Fibroblast of mammary gland (primary cell): ENCODE data around the gene ADCY1.
A peak's percentile ranks its signal among the peaks of the same experiment; 100 is the strongest.

Experiments used
- DNase-seq: peaks from one replicate; pipeline ENCODE4 v3.0.0-alpha.2; 2010; ENCODE audit warnings: low read depth
- H3K4me3 ChIP-seq: 2 replicates; pipeline ENCODE4 v1.5.1; 2011; ENCODE audit warnings: low read depth, mild to moderate bottlenecking, low read length, moderate library complexity; ENCODE audit not compliant: control insufficient read depth
- TF ChIP-seq, protein P1 (sequence below): conservative IDR thresholded peaks from 2 replicates; pipeline ENCODE4 v1.5.1; 2011; ENCODE audit warnings: low read depth, low read length, inconsistent platforms; ENCODE audit not compliant: control insufficient read depth, insufficient read depth

ADCY1 gene

DNA sequence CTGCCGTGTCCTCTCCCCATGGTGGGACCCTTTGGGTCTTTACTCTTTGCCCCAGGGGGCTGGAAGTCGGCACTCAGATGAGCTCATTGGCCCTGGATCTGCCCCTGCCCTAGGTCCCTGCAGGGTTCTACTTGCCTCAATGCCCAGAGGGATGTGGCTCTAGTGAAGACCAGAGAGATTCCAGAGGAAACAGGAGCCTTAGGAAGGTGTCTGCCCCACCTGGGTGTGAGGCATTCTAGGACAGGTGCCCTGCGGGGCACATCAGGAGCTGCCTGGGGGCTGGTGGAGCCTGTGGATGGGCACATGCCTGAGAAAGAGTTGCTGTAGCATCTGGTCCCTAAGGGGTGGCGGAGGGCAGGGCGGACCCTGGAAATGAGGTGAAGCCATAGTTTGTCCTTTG is 128.6 kb downstream of the ADCY1 start:
- no peak for DNase-seq
- TF ChIP-seq, protein P1, sequence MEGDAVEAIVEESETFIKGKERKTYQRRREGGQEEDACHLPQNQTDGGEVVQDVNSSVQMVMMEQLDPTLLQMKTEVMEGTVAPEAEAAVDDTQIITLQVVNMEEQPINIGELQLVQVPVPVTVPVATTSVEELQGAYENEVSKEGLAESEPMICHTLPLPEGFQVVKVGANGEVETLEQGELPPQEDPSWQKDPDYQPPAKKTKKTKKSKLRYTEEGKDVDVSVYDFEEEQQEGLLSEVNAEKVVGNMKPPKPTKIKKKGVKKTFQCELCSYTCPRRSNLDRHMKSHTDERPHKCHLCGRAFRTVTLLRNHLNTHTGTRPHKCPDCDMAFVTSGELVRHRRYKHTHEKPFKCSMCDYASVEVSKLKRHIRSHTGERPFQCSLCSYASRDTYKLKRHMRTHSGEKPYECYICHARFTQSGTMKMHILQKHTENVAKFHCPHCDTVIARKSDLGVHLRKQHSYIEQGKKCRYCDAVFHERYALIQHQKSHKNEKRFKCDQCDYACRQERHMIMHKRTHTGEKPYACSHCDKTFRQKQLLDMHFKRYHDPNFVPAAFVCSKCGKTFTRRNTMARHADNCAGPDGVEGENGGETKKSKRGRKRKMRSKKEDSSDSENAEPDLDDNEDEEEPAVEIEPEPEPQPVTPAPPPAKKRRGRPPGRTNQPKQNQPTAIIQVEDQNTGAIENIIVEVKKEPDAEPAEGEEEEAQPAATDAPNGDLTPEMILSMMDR, result no peak
- H3K4me3 ChIP-seq, result no peak overlapping the region

DNA sequence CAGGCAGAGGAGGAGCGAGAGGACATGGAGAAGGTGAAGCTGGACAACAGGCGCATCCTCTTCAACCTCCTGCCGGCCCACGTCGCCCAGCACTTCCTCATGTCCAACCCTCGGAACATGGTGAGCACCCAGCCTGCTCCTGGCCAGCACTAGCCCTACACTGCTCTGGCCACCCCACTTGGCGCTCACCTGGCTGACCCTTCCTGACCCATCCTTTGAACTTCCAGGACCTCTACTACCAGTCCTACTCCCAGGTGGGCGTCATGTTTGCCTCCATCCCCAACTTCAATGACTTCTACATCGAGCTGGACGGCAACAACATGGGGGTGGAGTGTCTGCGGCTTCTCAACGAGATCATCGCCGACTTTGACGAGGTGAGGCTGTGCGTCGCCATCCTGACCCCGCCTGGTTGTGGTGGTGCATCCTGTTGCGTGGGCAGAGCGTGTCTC is 129.2 kb downstream of the ADCY1 start:
- no peak overlapping the region for H3K4me3 ChIP-seq
- no peak for DNase-seq
- TF ChIP-seq, protein P1, result no peak

DNA sequence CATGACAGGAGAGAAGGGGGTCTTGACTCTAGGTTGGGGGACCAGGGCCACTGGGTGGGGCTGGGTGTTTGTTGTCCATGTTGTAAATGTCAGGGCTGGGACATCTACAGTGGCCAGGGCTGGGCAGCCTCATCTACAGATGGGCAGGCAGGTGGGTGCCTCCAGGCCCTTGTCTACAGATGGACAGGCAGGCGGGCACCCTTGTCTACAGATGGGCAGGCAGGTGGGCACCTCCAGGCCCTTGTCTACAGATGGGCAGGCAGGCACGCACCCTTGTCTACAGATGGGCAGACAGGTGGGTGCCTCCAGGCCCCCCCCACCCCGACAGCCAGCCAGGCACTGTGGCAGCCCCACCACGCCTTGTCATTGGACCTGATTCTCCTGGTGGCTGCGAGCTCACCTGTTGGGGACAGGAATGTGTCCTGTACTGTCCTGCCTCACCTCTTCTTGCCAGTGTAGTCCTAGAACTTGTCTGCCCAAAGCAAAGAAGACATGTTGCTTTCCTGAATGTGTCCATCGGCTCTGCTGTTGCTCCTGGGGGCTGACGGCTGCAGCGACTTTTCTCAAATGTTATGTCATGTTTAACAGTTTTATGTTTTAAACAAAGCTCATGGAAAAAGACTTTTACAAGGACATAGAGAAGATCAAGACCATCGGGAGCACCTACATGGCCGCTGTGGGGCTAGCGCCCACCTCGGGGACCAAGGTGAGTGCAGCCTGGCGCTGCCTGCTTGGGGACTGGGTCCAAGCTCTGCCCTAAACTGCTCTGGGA is 129.9 kb downstream of the ADCY1 start:
- TF ChIP-seq, protein P1, result no peak
- no peak for DNase-seq
- H3K4me3 ChIP-seq, result no peak overlapping the region

DNA sequence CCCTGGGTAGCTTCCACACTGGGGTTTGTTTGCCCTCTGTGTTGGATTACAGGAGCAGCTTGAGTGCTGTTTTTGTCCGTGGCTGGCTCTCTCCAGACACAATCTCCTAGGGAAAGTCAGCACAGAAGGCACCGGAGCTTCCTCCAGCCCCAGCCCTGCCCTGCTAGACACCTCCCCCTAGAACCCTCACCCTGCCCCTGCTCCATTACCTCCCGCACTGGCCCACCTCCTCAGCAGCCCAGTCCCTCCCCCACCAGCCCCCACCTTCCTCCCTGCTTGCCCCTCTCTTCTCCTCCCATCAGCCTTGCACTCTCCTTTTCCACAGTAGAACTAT is 130.5 kb downstream of the ADCY1 start:
- DNase-seq, result no peak
- no peak overlapping the region for H3K4me3 ChIP-seq
- TF ChIP-seq, protein P1, result no peak

DNA sequence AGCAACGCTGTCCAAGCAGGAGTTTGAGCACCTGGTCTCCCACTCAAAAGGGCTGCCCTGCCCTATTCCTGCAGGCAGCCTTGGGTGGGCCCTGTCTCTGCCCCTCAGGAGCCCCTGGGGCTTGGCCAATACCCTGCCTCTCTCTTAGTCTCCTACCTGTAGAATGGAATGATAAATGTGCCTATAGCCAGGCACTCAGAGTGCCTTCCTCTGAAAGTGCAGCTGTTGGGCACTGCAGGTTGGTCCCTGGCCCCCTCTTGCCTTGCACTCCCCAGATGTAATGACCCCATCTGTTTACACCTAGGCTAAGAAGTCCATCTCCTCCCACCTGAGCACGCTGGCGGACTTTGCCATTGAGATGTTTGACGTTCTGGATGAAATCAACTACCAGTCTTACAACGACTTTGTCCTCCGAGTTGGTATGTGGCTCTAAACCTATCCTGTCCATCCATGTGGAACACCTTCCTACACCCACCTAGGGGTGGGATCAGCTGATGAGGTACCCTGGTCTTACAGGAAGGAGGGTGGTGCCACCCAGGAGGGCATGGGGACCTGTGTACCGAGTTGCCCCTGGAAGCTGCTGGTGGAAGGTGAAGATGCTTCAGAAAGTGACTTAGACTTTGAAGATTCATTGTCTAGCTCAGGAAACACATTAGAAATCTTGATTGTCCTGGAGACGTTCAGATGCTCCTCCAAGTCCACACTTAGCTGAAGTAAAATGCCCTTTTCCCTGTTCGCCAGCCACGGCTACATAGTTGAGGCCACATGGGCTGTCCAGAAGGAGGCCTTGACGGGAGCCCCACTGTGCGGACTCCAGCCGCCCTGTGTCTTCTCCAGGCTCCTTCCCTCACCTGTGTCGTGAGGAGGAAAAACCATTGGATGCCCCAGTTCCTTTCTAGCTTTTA is 134.1 kb downstream of the ADCY1 start:
- TF ChIP-seq, protein P1, result no peak
- DNase-seq, result no peak
- H3K4me3 ChIP-seq, result no peak overlapping the region

DNA sequence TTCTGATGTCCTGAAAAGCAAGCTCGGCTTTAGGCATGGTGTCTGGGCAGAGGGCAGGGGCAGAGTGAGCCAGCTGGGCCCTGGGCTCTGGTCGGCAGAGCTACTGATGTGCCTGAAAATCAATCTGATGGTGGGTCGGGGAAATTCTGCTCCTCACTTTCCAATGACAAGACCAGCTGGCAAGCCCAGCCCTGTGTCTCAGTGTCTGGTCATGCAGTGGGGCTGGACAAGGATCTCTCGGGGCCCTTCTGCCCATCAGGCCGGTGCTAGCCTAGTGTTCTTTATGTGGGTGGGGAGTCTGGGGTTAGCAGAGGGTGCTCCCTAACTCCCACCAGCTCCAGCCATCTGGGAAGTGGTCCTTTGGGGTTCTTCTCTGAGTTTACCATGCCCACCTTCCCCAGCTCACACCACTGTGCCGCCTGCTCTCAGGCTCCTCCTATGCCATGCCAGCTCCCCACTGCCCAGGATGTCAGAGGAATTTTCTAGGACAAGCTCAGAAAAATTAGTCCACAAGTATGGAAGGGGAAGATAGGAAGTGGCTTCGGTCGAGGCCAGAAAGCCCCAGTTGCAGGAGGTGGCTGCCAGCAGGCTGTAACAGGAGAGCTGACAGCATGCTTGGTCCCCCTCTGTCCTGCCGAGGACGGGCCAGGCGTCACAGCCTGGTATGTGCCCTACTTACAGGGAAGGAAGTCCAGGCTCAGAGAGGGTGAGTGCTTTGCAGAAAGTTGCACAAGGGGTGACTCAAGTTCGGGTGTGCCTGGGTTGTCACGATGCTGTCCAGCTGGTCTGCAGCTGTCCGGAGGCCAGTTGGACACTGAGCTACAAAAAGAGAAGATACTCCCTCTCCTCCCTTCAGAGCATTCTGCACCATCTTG is 135.2 kb downstream of the ADCY1 start:
- H3K4me3 ChIP-seq, result no peak overlapping the region
- TF ChIP-seq, protein P1, result no peak
- peak; percentile 70 for DNase-seq
